Glutamatergic neuron (in vitro differentiated cells): ENCODE measurements around the gene POLR2A. TPM values are rescaled to one million over a fixed set of nuclear protein-coding genes. Genes with fewer than 3 reads are reported as not detected.

Experiments used
- DNase-seq: peaks from one replicate; pipeline ENCODE4 v3.0.0; 2022
- H3K27ac Mint-ChIP-seq: one replicate; pipeline ENCODE4 v1.8.0; 2020; ENCODE audit warnings: mild to moderate bottlenecking, mixed read lengths, inconsistent platforms; ENCODE audit not compliant: unreplicated experiment
- H3K27me3 Mint-ChIP-seq: one replicate; pipeline ENCODE4 v1.8.0; 2020; ENCODE audit warnings: mild to moderate bottlenecking, moderate library complexity, mixed read lengths, inconsistent platforms; ENCODE audit not compliant: unreplicated experiment
- H3K36me3 Mint-ChIP-seq: one replicate; pipeline ENCODE4 v1.8.0; 2020; ENCODE audit warnings: mild to moderate bottlenecking, mixed read lengths, inconsistent platforms; ENCODE audit not compliant: unreplicated experiment
- H3K4me1 Mint-ChIP-seq: one replicate; pipeline ENCODE4 v1.8.0; 2020; ENCODE audit warnings: mild to moderate bottlenecking, low read depth, mixed read lengths, inconsistent platforms; ENCODE audit not compliant: unreplicated experiment
- H3K4me3 Mint-ChIP-seq: one replicate; pipeline ENCODE4 v1.8.0; 2020; ENCODE audit warnings: mild to moderate bottlenecking, mixed read lengths, inconsistent platforms; ENCODE audit not compliant: unreplicated experiment
- H3K9me3 Mint-ChIP-seq: one replicate; pipeline ENCODE4 v1.8.0; 2020; ENCODE audit warnings: mild to moderate bottlenecking, moderate library complexity, mixed read lengths, inconsistent platforms; ENCODE audit not compliant: unreplicated experiment
- long read RNA-seq: library from polyadenylated mRNA; unstranded; transcript quantifications from one replicate; pipeline ENCODE4 v2.0.0, GENCODE V29; 2020; ENCODE audit not compliant: unreplicated experiment
- total RNA-seq: library from RNA; stranded (reverse); fragmentation: NEBNext Ultra II Directional; extraction: Animal tissue kit (Norgen Biotek cat#: 25700); gene quantifications from one replicate; pipeline ENCODE4 v1.2.1, GENCODE V29; 2021; ENCODE audit not compliant: unreplicated experiment
- TF ChIP-seq, protein P1 (sequence below): fragments of 200-600 bp; sonication (generic); IDR thresholded peaks from one replicate; pipeline ENCODE4 v1.5.0; 2021; ENCODE audit not compliant: partially characterized antibody, unreplicated experiment

The POLR2A gene
- 200 TPM for total RNA-seq
- long read RNA-seq, result 0 reads

- Mint-ChIP-seq H3K27ac (peak within 1 kb of the TSS; percentile 97), H3K4me3 (peak within 1 kb of the TSS; percentile 98), H3K27me3 (peaks cover 21% of the 10 kb centered on the region), H3K4me1 (peaks cover 45% of the 10 kb centered on the region), H3K9me3 (peaks cover 22% of the 10 kb centered on the region), H3K36me3 (no peaks in the 10 kb centered on the region)
- peak; percentile 94 for DNase-seq
- TF ChIP-seq, protein P1, sequence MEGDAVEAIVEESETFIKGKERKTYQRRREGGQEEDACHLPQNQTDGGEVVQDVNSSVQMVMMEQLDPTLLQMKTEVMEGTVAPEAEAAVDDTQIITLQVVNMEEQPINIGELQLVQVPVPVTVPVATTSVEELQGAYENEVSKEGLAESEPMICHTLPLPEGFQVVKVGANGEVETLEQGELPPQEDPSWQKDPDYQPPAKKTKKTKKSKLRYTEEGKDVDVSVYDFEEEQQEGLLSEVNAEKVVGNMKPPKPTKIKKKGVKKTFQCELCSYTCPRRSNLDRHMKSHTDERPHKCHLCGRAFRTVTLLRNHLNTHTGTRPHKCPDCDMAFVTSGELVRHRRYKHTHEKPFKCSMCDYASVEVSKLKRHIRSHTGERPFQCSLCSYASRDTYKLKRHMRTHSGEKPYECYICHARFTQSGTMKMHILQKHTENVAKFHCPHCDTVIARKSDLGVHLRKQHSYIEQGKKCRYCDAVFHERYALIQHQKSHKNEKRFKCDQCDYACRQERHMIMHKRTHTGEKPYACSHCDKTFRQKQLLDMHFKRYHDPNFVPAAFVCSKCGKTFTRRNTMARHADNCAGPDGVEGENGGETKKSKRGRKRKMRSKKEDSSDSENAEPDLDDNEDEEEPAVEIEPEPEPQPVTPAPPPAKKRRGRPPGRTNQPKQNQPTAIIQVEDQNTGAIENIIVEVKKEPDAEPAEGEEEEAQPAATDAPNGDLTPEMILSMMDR, result no peak
Observed at GRCh38 chr17:7484067-7484918, at the start of gene POLR2A. Gene POLR2A, plus strand, starts transcription at chr17:7484366.

GRCh38 chr17:7435676-7436555 is 48.2 kb upstream of the POLR2A start:
- Mint-ChIP-seq H3K27ac (no peak overlapping the region), H3K4me1 (peaks cover 12% of the 10 kb centered on the region), H3K9me3 (peaks cover 20% of the 10 kb centered on the region), H3K4me3 (peak overlapping the region; percentile 87), H3K27me3 (peaks cover 19% of the 10 kb centered on the region), H3K36me3 (no peaks in the 10 kb centered on the region)
- peak; percentile 53 for DNase-seq
- TF ChIP-seq, protein P1, result no peak

GRCh38 chr17:7436556-7437368 is 47.4 kb upstream of the POLR2A start:
- Mint-ChIP-seq H3K27me3 (peaks cover 19% of the 10 kb centered on the region), H3K9me3 (peaks cover 18% of the 10 kb centered on the region), H3K4me1 (peaks cover 17% of the 10 kb centered on the region), H3K4me3 (peak overlapping the region; percentile 87), H3K27ac (no peak overlapping the region), H3K36me3 (no peaks in the 10 kb centered on the region)
- TF ChIP-seq, protein P1, result peak; percentile 54
- DNase-seq, result peak; percentile 88

GRCh38 chr17:7437369-7437863 is 46.8 kb upstream of the POLR2A start:
- Mint-ChIP-seq H3K4me3 (peak overlapping the region; percentile 86), H3K27me3 (peaks cover 21% of the 10 kb centered on the region), H3K36me3 (no peaks in the 10 kb centered on the region)

More at GRCh38 chr17:7437369-7437863, 46.8 kb upstream of the POLR2A start:
- TF ChIP-seq, protein P1, result no peak
- no peak for DNase-seq
- H3K4me1 Mint-ChIP-seq, result peaks cover 17% of the 10 kb centered on the region
- peaks cover 18% of the 10 kb centered on the region for H3K9me3 Mint-ChIP-seq
- H3K27ac Mint-ChIP-seq, result peak overlapping the region; percentile 38
